ENCODE results near the gene RMRP. TPM values are rescaled to one million over a fixed set of nuclear protein-coding genes. Genes with fewer than 3 reads are reported as not detected.

The RMRP gene
- total RNA-seq, 2 donors from 2014 or later, result 17,358 to 20,060 TPM

DNA sequence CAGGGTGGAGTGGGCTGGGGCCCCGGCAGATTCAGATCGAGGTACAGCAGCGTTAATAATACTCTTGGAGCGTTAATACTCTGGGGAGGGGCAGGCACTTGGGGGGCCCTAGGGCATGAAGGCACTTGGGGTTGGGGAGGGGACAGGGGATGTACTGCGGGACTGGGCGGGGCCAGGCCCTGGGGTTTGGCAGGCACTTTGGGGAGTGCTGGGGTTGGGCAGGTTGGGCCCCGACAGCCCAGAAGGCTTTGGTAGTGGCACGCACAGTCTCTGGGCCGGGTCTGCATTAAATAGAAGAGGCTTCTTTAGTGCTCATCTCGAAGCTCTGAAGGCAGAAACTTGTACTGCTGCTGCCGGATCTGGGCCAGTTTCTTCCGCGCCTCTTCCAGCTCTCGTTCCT is 39.7 kb upstream of the RMRP start:
- no peaks in the 10 kb centered on the region for H3K27me3 ChIP-seq (ENCODE audit: control insufficient read depth, insufficient read depth, low read length, poor library complexity, severe bottlenecking)

GRCh38 chr9:35696520-35697215 is 38.8 kb upstream of the RMRP start:
- H3K4me3 ChIP-seq (ENCODE audit: low read length), result no peak overlapping the region
- H3K4me1 ChIP-seq (ENCODE audit: control insufficient read depth, insufficient read depth, low read length), result no peaks in the 10 kb centered on the region
- Mint-ChIP-seq H3K9me3 (no peaks in the 10 kb centered on the region), H3K27ac (no peak overlapping the region), H3K4me3 (no peak overlapping the region), H3K36me3 (ENCODE audit: low read depth) (peaks cover 24% of the 10 kb centered on the region), H3K4me1 (peaks cover 5% of the 10 kb centered on the region), H3K27me3 (ENCODE audit: insufficient read depth) (no peaks in the 10 kb centered on the region)
- 59 to 100% methylated on average over 1 to 9 of the region's 9 CpGs for WGBS, 2 experiments (ENCODE audit: insufficient coverage in 1 of 2, insufficient read length in 1 of 2)
- H3K27ac ChIP-seq (ENCODE audit: low read depth, low read length), result no peak overlapping the region
- TF ChIP-seq CTCF (conservative IDR thresholded peaks at IDR 0.05), result peak; percentile 95
- no peaks in the 10 kb centered on the region for H3K9me3 ChIP-seq (ENCODE audit: control insufficient read depth, low read length)
- no peak overlapping the region for H3K9ac ChIP-seq (ENCODE audit: extremely low read depth, low read length, poor library complexity, severe bottlenecking)
- peaks cover 62% of the 10 kb centered on the region for H3K36me3 ChIP-seq (ENCODE audit: control insufficient read depth, insufficient read depth, low read length)
- no peaks in the 10 kb centered on the region for H3K27me3 ChIP-seq (ENCODE audit: control insufficient read depth, insufficient read depth, low read length, poor library complexity, severe bottlenecking)
- peak; percentile 92 for DNase-seq

More for the DNA sequence above, 39.7 kb upstream of the RMRP start:
- H3K4me1 ChIP-seq (ENCODE audit: control insufficient read depth, insufficient read depth, low read length), result no peaks in the 10 kb centered on the region
- Mint-ChIP-seq H3K4me1 (peaks cover 2% of the 10 kb centered on the region), H3K27ac (no peak overlapping the region), H3K36me3 (ENCODE audit: low read depth) (peaks cover 25% of the 10 kb centered on the region), H3K4me3 (no peak overlapping the region), H3K27me3 (ENCODE audit: insufficient read depth) (no peaks in the 10 kb centered on the region), H3K9me3 (no peaks in the 10 kb centered on the region)
- no peak for TF ChIP-seq CTCF (conservative IDR thresholded peaks at IDR 0.05)
- no peak for DNase-seq
- H3K9ac ChIP-seq (ENCODE audit: extremely low read depth, low read length, poor library complexity, severe bottlenecking), result no peak overlapping the region
- H3K36me3 ChIP-seq (ENCODE audit: control insufficient read depth, insufficient read depth, low read length), result peaks cover 68% of the 10 kb centered on the region
- no peaks in the 10 kb centered on the region for H3K9me3 ChIP-seq (ENCODE audit: control insufficient read depth, low read length)
- WGBS, 2 experiments (ENCODE audit: insufficient coverage in 1 of 2, insufficient read length in 1 of 2), result 93 to 98% methylated on average over 10 to 14 of the region's 14 CpGs
- H3K27ac ChIP-seq (ENCODE audit: low read depth, low read length), result no peak overlapping the region
- H3K4me3 ChIP-seq (ENCODE audit: low read length), result no peak overlapping the region

- Mint-ChIP-seq H3K27me3 (ENCODE audit: insufficient read depth) (no peaks in the 10 kb centered on the region), H3K27ac (no peak overlapping the region), H3K9me3 (no peaks in the 10 kb centered on the region), H3K4me1 (peaks cover 5% of the 10 kb centered on the region), H3K36me3 (ENCODE audit: low read depth) (peaks cover 24% of the 10 kb centered on the region), H3K4me3 (no peak overlapping the region)
- no peak for DNase-seq
- WGBS, 2 experiments (ENCODE audit: insufficient coverage in 1 of 2, insufficient read length in 1 of 2), result 96 to 100% methylated on average over 3 of the region's 3 CpGs
- no peaks in the 10 kb centered on the region for H3K9me3 ChIP-seq (ENCODE audit: control insufficient read depth, low read length)
- H3K9ac ChIP-seq (ENCODE audit: extremely low read depth, low read length, poor library complexity, severe bottlenecking), result no peak overlapping the region
- no peak overlapping the region for H3K27ac ChIP-seq (ENCODE audit: low read depth, low read length)
- H3K4me1 ChIP-seq (ENCODE audit: control insufficient read depth, insufficient read depth, low read length), result no peaks in the 10 kb centered on the region
- H3K4me3 ChIP-seq (ENCODE audit: low read length), result no peak overlapping the region
- peaks cover 55% of the 10 kb centered on the region for H3K36me3 ChIP-seq (ENCODE audit: control insufficient read depth, insufficient read depth, low read length)
- H3K27me3 ChIP-seq (ENCODE audit: control insufficient read depth, insufficient read depth, low read length, poor library complexity, severe bottlenecking), result no peaks in the 10 kb centered on the region
- no peak for TF ChIP-seq CTCF (conservative IDR thresholded peaks at IDR 0.05)
These were observed 38.2 kb upstream of the RMRP start for GRCh38 chr9:35695943-35696401.

Measured in endodermal cell (in vitro differentiated cells).